Measurements from ENCODE around the gene RNF207. TPM values are rescaled to one million over a fixed set of nuclear protein-coding genes. Genes with fewer than 3 reads are reported as not detected.
A peak's percentile ranks its signal among the peaks of the same experiment; 100 is the strongest.

RNF207 gene
- total and polyA plus RNA-seq, 2 donors (not counting 3 experiments of a cell fraction or from before 2014, with no cell fraction given): 3.2 to 8.2 TPM

- dilution Hi-C loops (cut with MboI; ENCODE audit: extremely low pct_ligation_motif_present, low sequenced_read_pairs): no loop called here
- intact Hi-C loops (cut with micrococcal nuclease): loop anchor here (1.0 kb wide), 2 partner anchors 61 to 117 kb away; no protein-coding TSS in a partner anchor
- Histone ChIP-seq H3K4me1 (ENCODE audit: control insufficient read depth, extremely low read depth, insufficient read depth, low read length) (no peaks in the 10 kb centered on the region), H4K20me1 (replicated peaks; ENCODE audit: control insufficient read depth, extremely low read depth, insufficient read depth, low read length) (no peaks in the 10 kb centered on the region), H3K4me2 (ENCODE audit: insufficient read depth, low read length) (no peak overlapping the region), H3K9me1 (replicated peaks; ENCODE audit: control insufficient read depth, extremely low read depth, insufficient read depth, low read length) (no peaks in the 10 kb centered on the region), H3K9me3 (replicated peaks; ENCODE audit: control insufficient read depth, insufficient read depth, low read length) (no peaks in the 10 kb centered on the region), H3K79me2 (ENCODE audit: control insufficient read depth, insufficient read depth, low read length) (no peaks in the 10 kb centered on the region), H3K9ac (replicated peaks; ENCODE audit: extremely low read depth, insufficient read depth, low read length) (no peak overlapping the region), H3K27ac (ENCODE audit: insufficient read depth, low read depth, low read length) (no peak overlapping the region), H3K4me3 (replicated peaks in 1 of 3; ENCODE audit: insufficient read depth in 1 of 3, low read depth in 1 of 3, low read length in 3 of 3) (no peak overlapping the region), H3K27me3 (ENCODE audit: control insufficient read depth in 2 of 2, insufficient read depth in 2 of 2, low read length in 2 of 2) (no peaks in the 10 kb centered on the region), H3K36me3 (ENCODE audit: control insufficient read depth in 2 of 2, extremely low read depth in 1 of 2, insufficient read depth in 2 of 2, low read length in 2 of 2) (no peaks in the 10 kb centered on the region), H2AFZ (ENCODE audit: low read depth, low read length) (no peak overlapping the region)
- DNase-seq (ENCODE audit: low read depth, low spot score): no peak
- no TSS peak for BruUV-seq (replicated peaks)
- TF ChIP-seq EZH2 (IDR thresholded peaks at IDR 0.05; ENCODE audit: borderline replicate concordance, low read depth, low read length, severe bottlenecking): no peak
- TF ChIP-seq JUN (IDR thresholded peaks at IDR 0.05; ENCODE audit: borderline replicate concordance, insufficient read depth, insufficient read length, low read depth): no peak
- no peak for TF ChIP-seq POLR2AphosphoS5 (IDR thresholded peaks at IDR 0.05; ENCODE audit: insufficient read depth, low read depth, low read length)
- no peak for TF ChIP-seq POLR2A (IDR thresholded peaks at IDR 0.05; ENCODE audit: low read depth, low read length)
- CTCF ChIA-PET: interaction anchor here (0.7 to 2.8 kb wide), 4 partner anchors 9 to 129 kb away, joined by 3 to 15 read pairs (median 4); partner anchors contain the start of gene RNF207
- POLR2A ChIA-PET: no interaction called here
- no peak for FAIRE-seq
Observed at GRCh38 chr1:6170742-6171201, 35.1 kb upstream of the RNF207 start.

GRCh38 chr1:6171548-6172124, 34.3 kb upstream of the RNF207 start:
- H3K9ac ChIP-seq (replicated peaks; ENCODE audit: extremely low read depth, insufficient read depth, low read length): no peak overlapping the region
- no peak for FAIRE-seq
- no TSS peak for BruUV-seq (replicated peaks)

More at GRCh38 chr1:6171548-6172124, 34.3 kb upstream of the RNF207 start:
- no peaks in the 10 kb centered on the region for H3K36me3 ChIP-seq (ENCODE audit: control insufficient read depth in 2 of 2, extremely low read depth in 1 of 2, insufficient read depth in 2 of 2, low read length in 2 of 2)
- H3K27me3 ChIP-seq (ENCODE audit: control insufficient read depth in 2 of 2, insufficient read depth in 2 of 2, low read length in 2 of 2): no peaks in the 10 kb centered on the region
- H3K27ac ChIP-seq (ENCODE audit: insufficient read depth, low read depth, low read length): no peak overlapping the region
- H3K9me1 ChIP-seq (replicated peaks; ENCODE audit: control insufficient read depth, extremely low read depth, insufficient read depth, low read length): no peaks in the 10 kb centered on the region
- ChIA-PET CTCF (interaction anchor here (2.8 kb wide), 1 partner anchor 119 kb away, joined by 15 read pairs; no protein-coding TSS in a partner anchor), POLR2A (no interaction called here)
- intact Hi-C loops (cut with micrococcal nuclease) (loop anchor here (1.0 kb wide), 2 partner anchors 62 to 118 kb away; no protein-coding TSS in a partner anchor), dilution Hi-C loops (cut with MboI; ENCODE audit: extremely low pct_ligation_motif_present, low sequenced_read_pairs) (no loop called here)
- H4K20me1 ChIP-seq (replicated peaks; ENCODE audit: control insufficient read depth, extremely low read depth, insufficient read depth, low read length): no peaks in the 10 kb centered on the region
- no peaks in the 10 kb centered on the region for H3K79me2 ChIP-seq (ENCODE audit: control insufficient read depth, insufficient read depth, low read length)
- no peaks in the 10 kb centered on the region for H3K9me3 ChIP-seq (replicated peaks; ENCODE audit: control insufficient read depth, insufficient read depth, low read length)
- H3K4me2 ChIP-seq (ENCODE audit: insufficient read depth, low read length): no peak overlapping the region
- H2AFZ ChIP-seq (ENCODE audit: low read depth, low read length): no peak overlapping the region
- no peak for TF ChIP-seq EZH2 (IDR thresholded peaks at IDR 0.05; ENCODE audit: borderline replicate concordance, low read depth, low read length, severe bottlenecking)
- TF ChIP-seq CTCF (IDR thresholded peaks at IDR 0.05; ENCODE audit: extremely low read depth in 1 of 2, insufficient read depth in 1 of 2, low read depth in 1 of 2, low read length in 2 of 2): peak; percentile 17 to 49
- DNase-seq (ENCODE audit: low read depth, low spot score): peak; percentile 14
- H3K4me1 ChIP-seq (ENCODE audit: control insufficient read depth, extremely low read depth, insufficient read depth, low read length): no peaks in the 10 kb centered on the region
- H3K4me3 ChIP-seq (replicated peaks in 1 of 3; ENCODE audit: insufficient read depth in 1 of 3, low read depth in 1 of 3, low read length in 3 of 3): no peak overlapping the region

All from endothelial cell of umbilical vein (primary cell).